VCaP (cell line): ENCODE results near the gene ZNF143.

ENCODE experiments used
- H3K27ac ChIP-seq: fragments of 450-650 bp; 2 replicates; pipeline ENCODE4 v1.5.1; 2017
- CTCF ChIP-seq: fragments of 450-650 bp; conservative IDR thresholded peaks from 2 replicates; pipeline ENCODE4 v1.5.1; 2017; ENCODE audit warnings: mild to moderate bottlenecking, moderate library complexity

ZNF143 gene

DNA sequence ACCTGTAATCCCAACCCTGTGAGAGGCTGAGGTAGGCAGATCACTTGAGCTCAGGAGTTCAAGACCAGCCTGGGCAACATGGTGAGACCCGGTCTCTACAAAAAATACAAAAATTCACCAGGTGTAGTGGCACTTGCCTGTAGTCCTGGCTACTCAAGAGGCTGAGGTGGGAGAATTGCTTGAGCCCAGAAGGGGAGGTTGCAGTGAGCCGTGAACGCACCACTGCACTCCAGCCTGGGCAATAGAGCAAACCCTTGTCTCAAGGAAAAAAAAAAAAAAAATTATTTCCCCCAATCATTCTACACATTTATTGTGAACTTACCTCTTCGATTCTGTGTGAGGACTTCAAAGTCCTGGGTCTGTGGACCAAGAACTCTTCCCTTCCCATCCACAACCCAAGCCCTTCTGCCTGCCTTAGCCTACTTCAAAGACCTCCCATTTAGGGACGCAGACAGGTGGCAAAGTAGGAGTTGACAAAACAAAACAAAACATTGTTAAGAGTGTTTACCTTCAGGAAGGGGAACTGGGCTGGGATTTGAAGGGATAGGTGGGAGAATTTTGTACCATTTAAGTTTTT, 108.9 kb downstream of the ZNF143 start:
- TF ChIP-seq CTCF = no peak
- peak overlapping the region; percentile 92 for H3K27ac ChIP-seq

GRCh38 chr11:9570313-9571025, 109.7 kb downstream of the ZNF143 start:
- peak overlapping the region; percentile 92 for H3K27ac ChIP-seq
- no peak for TF ChIP-seq CTCF

- no peak for TF ChIP-seq CTCF
- 0 out of 2 replicates have a peak overlapping the region, but pooled peaks have one; percentile 92 for H3K27ac ChIP-seq
Observed at GRCh38 chr11:9571071-9571762, 110.4 kb downstream of the ZNF143 start.

- H3K27ac ChIP-seq = peak overlapping the region; percentile 92
- no peak for TF ChIP-seq CTCF
Observed at GRCh38 chr11:9571763-9572115, 110.9 kb downstream of the ZNF143 start.

DNA sequence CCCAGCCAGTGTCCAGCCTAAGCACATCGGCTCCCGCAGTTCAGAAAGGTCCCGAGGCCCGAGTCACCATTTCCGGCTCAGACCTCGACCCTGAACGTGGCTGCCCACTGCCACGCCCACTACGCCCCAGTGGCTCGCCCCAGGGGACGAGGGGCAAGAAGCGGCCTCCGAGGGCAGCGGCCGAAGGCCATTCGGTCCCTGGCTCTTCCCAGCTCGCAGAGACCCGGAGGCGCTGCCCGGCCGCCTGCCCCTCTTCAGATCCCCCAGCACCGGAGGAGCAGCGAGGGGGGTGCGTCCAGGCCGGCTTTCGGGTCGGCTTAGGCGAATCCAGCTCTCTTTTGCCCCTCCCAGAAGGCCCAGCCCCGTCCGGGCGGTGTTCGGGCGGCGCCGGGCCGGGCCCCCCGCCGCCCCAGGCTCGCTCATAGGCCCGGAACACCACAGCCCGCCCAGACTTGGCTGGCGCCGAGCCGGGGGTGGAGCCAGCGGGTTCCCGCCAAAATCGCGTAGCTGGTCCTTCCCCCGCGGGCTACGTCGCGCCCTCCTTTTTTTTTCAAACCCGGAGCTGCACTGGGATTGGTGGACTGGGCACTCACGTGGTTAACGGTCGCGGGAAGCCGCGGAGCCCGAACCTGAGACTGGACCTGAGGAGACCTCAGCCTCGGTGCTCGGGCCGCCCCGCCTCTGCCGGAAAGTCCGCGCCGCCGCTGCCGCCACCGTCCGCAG, 112.4 kb downstream of the ZNF143 start, which contains the start of gene WEE1:
WEE1 (plus strand) TSS at position 619 of the 723 bp plus-strand sequence. CDS start 264 bp downstream, outside the sequence.
- no peak for TF ChIP-seq CTCF
- peak within 1 kb of the TSS; percentile 92 for H3K27ac ChIP-seq

DNA sequence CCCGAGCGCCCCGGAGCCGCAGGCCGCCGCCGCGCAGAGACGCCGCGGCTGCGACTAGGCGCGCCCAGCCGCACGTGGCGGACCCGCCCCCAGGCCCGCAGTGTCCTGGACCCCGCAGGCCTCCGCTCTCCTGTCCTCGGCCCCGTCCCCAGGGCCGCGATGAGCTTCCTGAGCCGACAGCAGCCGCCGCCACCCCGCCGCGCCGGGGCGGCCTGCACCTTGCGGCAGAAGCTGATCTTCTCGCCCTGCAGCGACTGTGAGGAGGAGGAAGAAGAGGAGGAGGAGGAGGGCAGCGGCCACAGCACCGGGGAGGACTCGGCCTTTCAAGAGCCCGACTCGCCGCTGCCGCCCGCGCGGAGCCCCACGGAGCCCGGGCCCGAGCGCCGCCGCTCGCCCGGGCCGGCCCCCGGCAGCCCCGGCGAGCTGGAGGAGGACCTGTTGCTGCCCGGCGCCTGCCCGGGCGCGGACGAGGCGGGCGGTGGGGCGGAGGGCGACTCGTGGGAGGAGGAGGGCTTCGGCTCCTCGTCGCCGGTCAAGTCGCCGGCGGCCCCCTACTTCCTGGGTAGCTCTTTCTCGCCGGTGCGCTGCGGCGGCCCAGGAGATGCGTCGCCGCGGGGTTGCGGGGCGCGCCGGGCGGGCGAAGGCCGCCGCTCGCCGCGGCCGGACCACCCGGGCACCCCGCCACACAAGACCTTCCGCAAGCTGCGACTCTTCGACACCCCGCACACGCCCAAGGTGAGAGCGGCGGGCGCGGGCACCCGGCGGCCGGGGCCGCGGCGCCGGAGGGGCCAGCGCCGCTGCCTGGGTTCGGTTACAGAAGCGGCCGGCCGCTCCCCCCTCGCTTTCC, 113.2 kb downstream of the ZNF143 start:
- H3K27ac ChIP-seq = peak overlapping the region; percentile 92
- no peak for TF ChIP-seq CTCF
